ENCODE results near the gene RPL3.

The RPL3 gene

GRCh38 chr22:39273950-39274887 lies 45.2 kb downstream of the RPL3 start:
- peaks cover 13% of the 10 kb centered on the region for H3K4me1 ChIP-seq (ENCODE audit: control insufficient read depth, insufficient read depth, low read length)
- no peaks in the 10 kb centered on the region for H3K27me3 ChIP-seq (ENCODE audit: control insufficient read depth, insufficient read depth, low read length)
- H3K9me3 ChIP-seq (replicated peaks; ENCODE audit: low read length): no peaks in the 10 kb centered on the region
- no peak overlapping the region for H3K4me2 ChIP-seq (ENCODE audit: low read length)
- no peaks in the 10 kb centered on the region for H3K36me3 ChIP-seq (ENCODE audit: insufficient read depth, low read length)
- H3K9ac ChIP-seq (ENCODE audit: low read depth, low read length): no peak overlapping the region
- no peak overlapping the region for H3K4me3 ChIP-seq (ENCODE audit: low read length)

DNA sequence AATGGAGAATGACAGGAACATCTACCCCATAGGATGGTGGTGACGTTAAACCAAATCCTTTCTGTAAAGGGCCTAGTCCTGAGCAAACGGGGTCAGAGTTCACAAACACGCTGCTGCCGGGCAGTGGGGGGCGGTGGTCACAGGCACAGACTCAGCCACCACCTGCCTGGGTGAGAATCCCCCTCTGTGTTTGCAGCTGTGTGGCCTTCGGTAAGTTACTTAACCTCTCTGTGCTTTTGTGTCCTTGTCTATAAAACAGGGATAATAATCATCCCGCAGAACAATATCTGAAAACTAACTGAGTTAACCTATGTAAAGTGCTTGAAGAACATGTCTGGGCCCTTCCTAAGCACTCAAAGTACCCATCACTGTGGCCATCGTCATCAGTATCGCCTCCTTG lies 48.6 kb downstream of the RPL3 start:
- Histone ChIP-seq H3K9ac (ENCODE audit: low read depth, low read length) (no peak overlapping the region), H3K36me3 (ENCODE audit: insufficient read depth, low read length) (no peaks in the 10 kb centered on the region), H3K27me3 (ENCODE audit: control insufficient read depth, insufficient read depth, low read length) (no peaks in the 10 kb centered on the region), H3K4me2 (ENCODE audit: low read length) (no peak overlapping the region), H3K9me3 (replicated peaks; ENCODE audit: low read length) (no peaks in the 10 kb centered on the region), H3K4me3 (ENCODE audit: low read length) (no peak overlapping the region), H3K4me1 (ENCODE audit: control insufficient read depth, insufficient read depth, low read length) (peaks cover 11% of the 10 kb centered on the region)

GRCh38 chr22:39270280-39270679 lies 49.1 kb downstream of the RPL3 start:
- H3K9me3 ChIP-seq (replicated peaks; ENCODE audit: low read length): no peaks in the 10 kb centered on the region
- no peaks in the 10 kb centered on the region for H3K27me3 ChIP-seq (ENCODE audit: control insufficient read depth, insufficient read depth, low read length)
- no peak overlapping the region for H3K4me3 ChIP-seq (ENCODE audit: low read length)
- H3K36me3 ChIP-seq (ENCODE audit: insufficient read depth, low read length): no peaks in the 10 kb centered on the region
- H3K4me1 ChIP-seq (ENCODE audit: control insufficient read depth, insufficient read depth, low read length): peaks cover 11% of the 10 kb centered on the region
- no peak overlapping the region for H3K9ac ChIP-seq (ENCODE audit: low read depth, low read length)
- no peak overlapping the region for H3K4me2 ChIP-seq (ENCODE audit: low read length)

GRCh38 chr22:39269095-39269790 lies 50.2 kb downstream of the RPL3 start:
- no peaks in the 10 kb centered on the region for H3K36me3 ChIP-seq (ENCODE audit: insufficient read depth, low read length)
- H3K27me3 ChIP-seq (ENCODE audit: control insufficient read depth, insufficient read depth, low read length): no peaks in the 10 kb centered on the region
- no peak overlapping the region for H3K4me3 ChIP-seq (ENCODE audit: low read length)
- H3K9me3 ChIP-seq (replicated peaks; ENCODE audit: low read length): no peaks in the 10 kb centered on the region
- H3K4me1 ChIP-seq (ENCODE audit: control insufficient read depth, insufficient read depth, low read length): peaks cover 11% of the 10 kb centered on the region
- no peak overlapping the region for H3K4me2 ChIP-seq (ENCODE audit: low read length)
- no peak overlapping the region for H3K9ac ChIP-seq (ENCODE audit: low read depth, low read length)

- Histone ChIP-seq H3K4me2 (ENCODE audit: low read length) (no peak overlapping the region), H3K9me3 (replicated peaks; ENCODE audit: low read length) (no peaks in the 10 kb centered on the region), H3K27me3 (ENCODE audit: control insufficient read depth, insufficient read depth, low read length) (no peaks in the 10 kb centered on the region), H3K4me3 (ENCODE audit: low read length) (no peak overlapping the region), H3K4me1 (ENCODE audit: control insufficient read depth, insufficient read depth, low read length) (peaks cover 11% of the 10 kb centered on the region), H3K36me3 (ENCODE audit: insufficient read depth, low read length) (no peaks in the 10 kb centered on the region), H3K9ac (ENCODE audit: low read depth, low read length) (no peak overlapping the region)
Observed at GRCh38 chr22:39268645-39269044, 50.8 kb downstream of the RPL3 start.

DNA sequence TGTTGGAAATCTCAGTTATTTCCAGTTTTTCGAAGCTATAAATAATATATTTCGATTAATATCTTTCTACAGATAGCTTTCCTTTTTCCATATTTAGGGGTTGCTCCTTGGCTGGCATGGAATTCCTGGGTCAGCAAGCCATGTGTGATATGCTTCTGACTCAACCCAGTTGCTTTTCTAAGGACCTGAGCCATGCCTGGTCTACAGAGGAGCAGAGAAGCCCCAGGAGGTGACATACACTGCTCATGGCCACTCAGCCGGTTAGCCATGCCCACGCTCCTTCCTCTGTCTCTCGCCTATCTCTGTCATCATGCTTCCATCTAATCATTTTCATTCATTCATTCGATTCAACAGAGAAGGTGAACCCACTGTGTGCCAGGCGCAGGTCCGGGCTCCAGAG lies 51.4 kb downstream of the RPL3 start:
- Histone ChIP-seq H3K36me3 (ENCODE audit: insufficient read depth, low read length) (no peaks in the 10 kb centered on the region), H3K9ac (ENCODE audit: low read depth, low read length) (no peak overlapping the region), H3K4me2 (ENCODE audit: low read length) (no peak overlapping the region), H3K4me3 (ENCODE audit: low read length) (no peak overlapping the region), H3K9me3 (replicated peaks; ENCODE audit: low read length) (no peaks in the 10 kb centered on the region), H3K27me3 (ENCODE audit: control insufficient read depth, insufficient read depth, low read length) (no peaks in the 10 kb centered on the region), H3K4me1 (ENCODE audit: control insufficient read depth, insufficient read depth, low read length) (peaks cover 11% of the 10 kb centered on the region)

- Histone ChIP-seq H3K4me3 (ENCODE audit: low read length) (no peak overlapping the region), H3K4me1 (ENCODE audit: control insufficient read depth, insufficient read depth, low read length) (peaks cover 11% of the 10 kb centered on the region), H3K36me3 (ENCODE audit: insufficient read depth, low read length) (no peaks in the 10 kb centered on the region), H3K9me3 (replicated peaks; ENCODE audit: low read length) (no peaks in the 10 kb centered on the region), H3K27me3 (ENCODE audit: control insufficient read depth, insufficient read depth, low read length) (no peaks in the 10 kb centered on the region), H3K9ac (ENCODE audit: low read depth, low read length) (peak overlapping the region; percentile 18), H3K4me2 (ENCODE audit: low read length) (no peak overlapping the region)
Observed at GRCh38 chr22:39266398-39267030, 52.9 kb downstream of the RPL3 start.

DNA sequence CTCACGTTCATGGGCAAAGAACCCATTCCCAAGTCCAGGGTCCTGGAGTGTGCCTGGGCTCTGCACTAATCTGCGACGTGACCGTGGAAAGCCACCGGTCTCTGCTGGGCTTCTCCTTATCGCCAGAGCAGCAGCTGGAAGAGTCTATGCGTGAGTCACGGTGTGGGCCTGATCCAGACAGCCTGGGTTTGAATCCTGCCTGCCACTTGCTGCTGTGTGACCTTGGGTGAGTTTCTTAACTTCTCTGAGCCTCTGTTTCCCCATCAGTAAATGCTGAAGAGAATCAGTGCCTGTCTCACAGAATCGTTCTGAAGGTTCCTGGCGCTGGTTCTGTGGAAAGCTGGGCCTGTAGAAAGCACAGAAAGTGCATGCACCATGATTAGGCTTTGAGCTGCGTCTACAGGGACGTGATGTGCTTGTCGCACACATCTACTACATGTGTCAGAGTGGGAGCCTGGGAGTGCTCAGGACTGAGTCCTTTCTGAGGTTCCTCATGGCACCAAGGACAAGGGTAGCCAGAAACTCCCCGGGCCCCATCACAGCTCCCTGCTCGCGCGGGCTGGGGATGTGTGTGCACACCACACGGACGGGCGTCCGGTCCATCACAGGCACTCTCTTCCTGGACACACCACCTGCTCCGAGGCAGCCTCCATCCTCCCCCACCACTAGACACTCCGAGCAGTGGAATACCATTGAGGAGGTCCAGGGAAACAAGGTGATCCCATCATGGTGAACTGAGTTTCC lies 54.1 kb downstream of the RPL3 start:
- no peak overlapping the region for H3K9ac ChIP-seq (ENCODE audit: low read depth, low read length)
- H3K27me3 ChIP-seq (ENCODE audit: control insufficient read depth, insufficient read depth, low read length): no peaks in the 10 kb centered on the region

GRCh38 chr22:39264349-39265038 lies 54.9 kb downstream of the RPL3 start:
- Histone ChIP-seq H3K36me3 (ENCODE audit: insufficient read depth, low read length) (no peaks in the 10 kb centered on the region), H3K9ac (ENCODE audit: low read depth, low read length) (no peak overlapping the region), H3K4me2 (ENCODE audit: low read length) (no peak overlapping the region), H3K27me3 (ENCODE audit: control insufficient read depth, insufficient read depth, low read length) (no peaks in the 10 kb centered on the region), H3K4me3 (ENCODE audit: low read length) (no peak overlapping the region), H3K4me1 (ENCODE audit: control insufficient read depth, insufficient read depth, low read length) (peaks cover 11% of the 10 kb centered on the region), H3K9me3 (replicated peaks; ENCODE audit: low read length) (no peaks in the 10 kb centered on the region)

More for the DNA sequence above, 54.1 kb downstream of the RPL3 start:
- peaks cover 11% of the 10 kb centered on the region for H3K4me1 ChIP-seq (ENCODE audit: control insufficient read depth, insufficient read depth, low read length)
- no peak overlapping the region for H3K4me3 ChIP-seq (ENCODE audit: low read length)
- no peak overlapping the region for H3K4me2 ChIP-seq (ENCODE audit: low read length)
- H3K36me3 ChIP-seq (ENCODE audit: insufficient read depth, low read length): no peaks in the 10 kb centered on the region
- H3K9me3 ChIP-seq (replicated peaks; ENCODE audit: low read length): no peaks in the 10 kb centered on the region

GRCh38 chr22:39263626-39264348 lies 55.6 kb downstream of the RPL3 start:
- no peaks in the 10 kb centered on the region for H3K36me3 ChIP-seq (ENCODE audit: insufficient read depth, low read length)
- H3K9me3 ChIP-seq (replicated peaks; ENCODE audit: low read length): no peaks in the 10 kb centered on the region

More at GRCh38 chr22:39263626-39264348, 55.6 kb downstream of the RPL3 start:
- H3K4me2 ChIP-seq (ENCODE audit: low read length): no peak overlapping the region
- H3K4me1 ChIP-seq (ENCODE audit: control insufficient read depth, insufficient read depth, low read length): peaks cover 11% of the 10 kb centered on the region
- no peaks in the 10 kb centered on the region for H3K27me3 ChIP-seq (ENCODE audit: control insufficient read depth, insufficient read depth, low read length)
- no peak overlapping the region for H3K4me3 ChIP-seq (ENCODE audit: low read length)
- H3K9ac ChIP-seq (ENCODE audit: low read depth, low read length): no peak overlapping the region

Measured in skeletal muscle satellite cell (primary cell).